HG03558 (cell line): Measurements from ENCODE around the gene DST.
A peak's percentile ranks its signal among the peaks of the same experiment; 100 is the strongest.

Experiments used
- ATAC-seq: cut with Tn5 transposase; IDR thresholded peaks from one replicate; pipeline ENCODE4 v1.9.1; 2021; ENCODE audit warnings: moderate number of reproducible peaks; ENCODE audit not compliant: unreplicated experiment; ENCODE audit errors: extremely low read depth

Gene DST

GRCh38 chr6:56642366-56643261 lies at the start of gene DST:
DST (minus strand) TSS chr6:56642889.
- no peak for ATAC-seq

DNA sequence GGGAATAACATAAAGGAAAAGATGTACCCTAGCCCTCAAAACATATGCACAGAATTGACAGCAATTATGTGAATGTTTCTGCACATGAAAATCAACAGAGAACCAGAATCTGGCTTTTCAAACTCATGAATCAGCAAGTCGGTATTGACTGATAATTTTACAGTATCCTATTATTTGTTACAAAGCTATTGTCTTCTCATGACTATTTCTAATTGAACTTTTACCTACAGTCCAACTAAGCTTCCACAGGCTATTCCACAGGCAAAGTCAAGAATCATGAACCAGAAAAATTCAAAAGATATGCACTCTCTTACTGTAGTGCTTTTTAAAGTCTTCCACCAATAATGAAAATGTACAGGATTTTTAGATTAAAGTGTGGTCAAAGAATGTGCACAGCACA lies 49.1 kb upstream of the DST start:
- no peak for ATAC-seq

- no peak for ATAC-seq
Measured at GRCh38 chr6:56691286-56691595, 48.6 kb upstream of the DST start.

GRCh38 chr6:56690519-56691285 lies 48.0 kb upstream of the DST start:
- ATAC-seq, result no peak

GRCh38 chr6:56689663-56690062 lies 47.0 kb upstream of the DST start:
- ATAC-seq, result no peak

DNA sequence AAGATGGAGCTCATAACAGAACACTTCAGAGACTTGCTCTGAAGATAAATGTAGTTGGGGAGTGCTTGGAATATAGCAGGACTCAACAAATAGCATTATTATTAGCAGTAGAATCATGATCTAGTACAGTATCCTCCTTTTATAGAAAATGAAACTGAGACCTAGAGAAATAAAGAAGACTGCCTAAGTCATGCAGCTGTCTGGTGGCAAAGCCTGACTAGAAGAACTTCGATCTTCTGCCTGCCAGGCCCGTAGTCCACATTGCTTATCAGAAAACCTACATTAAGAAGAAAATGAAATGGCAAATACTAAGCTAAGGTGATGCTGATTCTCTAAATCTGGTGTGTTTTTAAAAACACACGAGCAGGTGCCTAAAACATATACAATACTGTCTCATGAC lies 46.4 kb upstream of the DST start:
- peak; percentile 89 for ATAC-seq

DNA sequence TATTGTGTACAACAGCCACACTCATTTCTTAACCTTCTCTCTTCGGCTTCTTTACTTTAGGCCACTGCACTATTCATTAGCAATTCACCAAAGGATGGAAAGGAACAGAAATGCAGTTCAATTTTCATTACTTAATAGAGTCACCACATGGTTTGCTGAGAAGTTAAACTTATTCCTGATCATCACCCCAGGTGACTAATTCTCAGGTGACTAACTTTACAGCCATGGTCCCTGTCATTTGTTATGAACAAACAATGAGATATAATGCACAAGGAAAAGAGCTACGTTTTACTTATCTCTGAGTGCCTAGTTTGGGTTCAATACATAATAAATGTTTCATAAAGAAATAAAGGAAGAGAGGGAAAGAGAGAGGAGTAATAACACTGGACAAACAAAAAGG lies 45.8 kb upstream of the DST start:
- ATAC-seq, result no peak

DNA sequence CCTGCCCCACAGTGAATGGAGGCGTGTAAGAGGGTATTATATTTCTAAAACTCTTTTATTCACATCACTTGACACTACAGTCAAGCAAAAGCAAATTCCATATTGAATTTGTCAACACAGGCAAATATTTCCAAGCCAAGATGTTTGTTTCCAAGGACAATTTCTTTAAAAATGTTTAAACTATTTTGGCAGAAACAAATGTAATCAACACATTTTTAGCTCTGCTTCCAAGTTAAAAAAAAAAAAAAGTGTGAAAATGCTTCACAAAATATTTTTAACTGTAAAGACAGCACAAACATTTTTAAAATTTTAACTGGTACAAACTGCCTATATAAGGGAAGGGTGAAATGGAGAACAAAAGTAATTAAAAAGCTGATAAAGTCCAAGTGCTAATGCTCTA lies 44.9 kb upstream of the DST start:
- no peak for ATAC-seq

DNA sequence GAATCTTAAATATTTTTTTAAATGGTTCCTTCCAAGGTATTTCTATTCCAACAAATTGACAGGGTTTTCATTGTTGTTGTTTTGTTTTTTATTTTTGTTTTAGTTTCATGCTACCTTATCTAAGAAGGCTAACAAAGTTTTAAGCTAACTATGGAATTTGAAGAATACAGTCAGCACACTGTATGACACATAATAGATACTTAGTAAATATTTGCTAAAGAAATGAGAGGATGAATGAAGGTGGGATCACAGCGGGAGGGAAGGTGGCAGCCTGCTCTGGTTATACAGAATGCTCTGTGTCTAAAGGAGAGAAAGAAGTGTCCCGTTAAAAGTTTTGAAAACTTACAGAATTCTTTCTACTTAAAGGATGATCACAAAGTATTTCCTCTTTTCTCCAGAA lies 43.7 kb upstream of the DST start:
- no peak for ATAC-seq

DNA sequence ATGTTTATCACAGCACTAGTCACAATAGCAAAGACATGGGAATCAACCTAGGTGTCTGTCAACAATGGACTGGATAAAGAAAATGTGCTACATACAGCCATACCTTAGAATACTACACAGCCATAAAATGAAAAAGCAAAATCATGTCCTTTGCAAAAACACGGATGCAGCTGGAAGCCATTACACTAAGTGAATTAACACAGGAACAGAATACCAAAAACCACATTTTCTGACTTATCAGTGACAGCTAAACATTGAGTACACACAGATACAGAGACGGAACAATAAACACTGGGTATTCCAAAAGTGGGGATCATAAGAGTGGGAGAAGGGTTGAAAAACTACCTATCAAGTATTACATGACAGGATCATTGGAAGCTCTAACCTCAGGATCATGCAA lies 43.3 kb upstream of the DST start:
- ATAC-seq, result no peak

DNA sequence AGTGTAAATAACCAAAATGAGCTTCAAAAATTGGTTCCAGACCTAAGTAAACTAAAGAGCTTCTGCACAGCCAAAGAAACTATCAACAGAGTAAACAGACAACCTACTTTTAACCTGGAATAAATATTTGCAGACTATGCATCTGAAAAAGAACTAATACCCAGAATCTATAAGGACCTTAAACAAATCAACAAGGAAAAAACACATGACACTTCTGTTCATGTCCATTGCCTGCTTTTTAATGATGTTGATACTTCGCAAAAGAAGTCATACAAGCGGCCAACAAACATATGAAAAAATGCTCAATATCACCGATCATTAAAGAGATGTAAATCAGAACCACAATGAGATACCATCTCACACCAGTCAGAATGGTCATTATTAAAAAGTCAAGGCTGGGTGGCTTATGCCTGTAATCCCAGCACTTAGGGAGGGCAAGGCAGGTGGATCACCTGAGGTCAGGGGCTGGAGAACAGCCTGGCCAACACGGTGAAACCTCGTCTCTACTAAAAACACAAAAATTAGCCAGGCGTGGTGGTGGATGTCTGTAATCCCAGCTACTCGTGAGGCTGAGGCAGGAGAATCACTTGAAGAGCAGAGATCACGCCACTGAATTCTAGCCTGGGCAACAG lies 42.5 kb upstream of the DST start:
- no peak for ATAC-seq

GRCh38 chr6:56684342-56685101 lies 41.8 kb upstream of the DST start:
- no peak for ATAC-seq

- no peak for ATAC-seq
Measured at GRCh38 chr6:56683882-56684281, 41.2 kb upstream of the DST start.

DNA sequence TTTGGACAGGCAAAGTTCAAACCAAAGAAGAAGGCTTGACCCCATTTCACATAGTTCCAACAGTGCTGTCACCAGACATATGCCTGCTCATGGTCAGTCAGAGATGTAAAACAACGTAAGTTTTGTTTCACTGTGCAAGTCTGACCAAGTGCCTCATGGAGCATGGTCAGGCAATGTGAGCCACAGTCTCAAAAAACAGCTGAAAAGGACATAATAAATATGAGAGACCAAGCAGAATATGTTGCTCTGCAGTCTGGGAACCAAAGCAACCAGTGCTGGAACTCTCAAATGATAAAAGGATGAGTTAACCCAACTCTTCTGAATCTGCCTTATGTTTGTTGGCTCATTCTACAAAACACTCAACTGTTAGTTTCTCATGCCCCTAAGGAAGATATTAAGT lies 39.9 kb upstream of the DST start:
- ATAC-seq, result no peak

GRCh38 chr6:56677559-56677958 lies 34.9 kb upstream of the DST start:
- no peak for ATAC-seq

- ATAC-seq, result no peak
Measured at GRCh38 chr6:56671651-56672461, 29.2 kb upstream of the DST start.

DNA sequence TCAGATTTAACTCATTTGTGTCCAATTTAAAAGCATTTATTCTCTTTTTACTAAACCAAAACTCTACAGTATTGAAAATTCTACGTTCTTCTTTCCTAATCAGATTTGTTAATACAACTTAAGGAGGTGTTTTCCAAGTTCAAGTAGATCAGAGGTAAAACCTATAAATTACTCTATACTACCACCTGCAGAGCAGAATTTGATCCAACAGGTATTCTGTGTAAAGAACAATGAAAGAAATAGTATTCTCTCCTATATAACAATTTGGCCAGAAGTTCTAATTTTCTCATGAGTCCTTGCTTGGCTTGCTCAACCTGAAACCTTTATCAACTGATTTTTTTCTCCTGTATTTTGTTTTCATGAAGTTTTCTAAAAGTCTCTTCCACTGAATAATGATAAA lies 28.5 kb upstream of the DST start:
- no peak for ATAC-seq

DNA sequence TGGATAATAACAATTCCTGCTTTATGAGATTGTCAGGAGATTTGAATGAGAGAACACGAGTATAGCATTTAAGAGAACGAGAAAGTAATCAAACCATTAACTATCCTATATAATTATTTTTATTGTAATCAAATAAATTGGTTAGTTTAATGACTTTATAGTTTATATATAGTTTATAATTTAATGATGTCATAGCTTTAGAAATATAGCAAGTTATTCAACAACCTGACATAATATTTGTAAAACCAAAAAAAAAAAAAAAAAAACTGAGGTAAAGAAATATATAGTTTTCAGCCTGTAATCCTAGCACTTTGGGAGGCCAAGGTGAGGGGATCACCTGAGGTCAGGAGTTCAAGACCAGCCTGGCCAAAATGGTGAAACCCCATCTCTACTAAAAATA lies 26.4 kb upstream of the DST start:
- no peak for ATAC-seq

DNA sequence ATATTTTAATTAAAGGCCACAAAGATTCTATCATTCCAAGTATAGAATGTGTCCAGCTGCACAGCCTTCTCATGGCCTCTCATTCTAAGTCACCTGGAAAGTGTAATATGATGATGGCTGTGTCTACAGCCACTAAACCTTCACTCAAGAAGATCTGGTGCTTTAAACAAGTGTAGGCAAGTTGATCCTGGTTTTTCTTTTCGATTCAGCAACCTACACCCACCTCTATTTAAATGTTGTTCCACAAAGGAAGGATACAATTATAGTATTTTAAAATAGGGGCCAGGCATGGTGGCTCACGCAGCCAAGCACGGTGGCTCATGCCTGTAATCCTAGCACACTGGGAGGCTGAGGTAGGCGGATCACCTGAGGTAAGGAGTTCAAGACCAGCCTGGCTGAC lies 25.5 kb upstream of the DST start:
- ATAC-seq, result no peak

DNA sequence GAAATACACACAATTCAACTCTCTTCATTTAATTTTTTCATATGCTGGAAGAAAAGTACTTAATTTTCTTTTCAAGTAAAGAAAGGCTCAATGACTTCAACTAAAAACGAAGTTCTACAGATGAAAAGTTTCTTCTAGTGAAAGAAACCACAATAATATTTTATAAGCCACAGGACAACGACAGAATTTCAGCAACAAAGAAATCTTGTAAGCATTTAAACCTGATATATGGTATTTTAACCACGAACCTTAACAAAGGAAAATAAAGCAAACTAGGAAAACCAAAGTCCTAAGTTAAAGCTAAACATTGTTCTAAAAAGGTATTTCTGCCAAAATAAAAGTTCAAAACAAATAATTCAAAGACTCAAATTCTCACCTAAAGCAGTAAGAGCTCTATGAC lies 24.6 kb upstream of the DST start:
- no peak for ATAC-seq
